Neural cell (in vitro differentiated cells): Measurements from ENCODE around the gene LCNL1.

Source experiments
- CTCF ChIP-seq: fragments of 450-650 bp; IDR thresholded peaks from 2 replicates; pipeline ENCODE4 v1.5.1; 2014; ENCODE audit warnings: antibody characterized with exemption, mild to moderate bottlenecking, moderate library complexity; ENCODE audit not compliant: poor library complexity, severe bottlenecking
- EZH2 ChIP-seq: fragments of 200-600, 300-800 bp; shearing (Covaris generic), sonication (generic); IDR thresholded peaks from 2 replicates; pipeline ENCODE4 v1.6.1; 2014; ENCODE audit warnings: antibody characterized with exemption, low read length, borderline replicate concordance, mild to moderate bottlenecking; ENCODE audit not compliant: insufficient read depth, poor library complexity, severe bottlenecking
- POLR2AphosphoS5 ChIP-seq: IDR thresholded peaks from 2 replicates; pipeline ENCODE4 v1.6.1; 2012
- RAD21 ChIP-seq: fragments of 450-650 bp; conservative IDR thresholded peaks from 2 replicates; pipeline ENCODE4 v1.6.1; 2014; ENCODE audit warnings: antibody characterized with exemption, mild to moderate bottlenecking, moderate library complexity
- REST ChIP-seq: IDR thresholded peaks from 2 replicates; pipeline ENCODE4 v1.6.1; 2012; ENCODE audit warnings: borderline replicate concordance

DNA sequence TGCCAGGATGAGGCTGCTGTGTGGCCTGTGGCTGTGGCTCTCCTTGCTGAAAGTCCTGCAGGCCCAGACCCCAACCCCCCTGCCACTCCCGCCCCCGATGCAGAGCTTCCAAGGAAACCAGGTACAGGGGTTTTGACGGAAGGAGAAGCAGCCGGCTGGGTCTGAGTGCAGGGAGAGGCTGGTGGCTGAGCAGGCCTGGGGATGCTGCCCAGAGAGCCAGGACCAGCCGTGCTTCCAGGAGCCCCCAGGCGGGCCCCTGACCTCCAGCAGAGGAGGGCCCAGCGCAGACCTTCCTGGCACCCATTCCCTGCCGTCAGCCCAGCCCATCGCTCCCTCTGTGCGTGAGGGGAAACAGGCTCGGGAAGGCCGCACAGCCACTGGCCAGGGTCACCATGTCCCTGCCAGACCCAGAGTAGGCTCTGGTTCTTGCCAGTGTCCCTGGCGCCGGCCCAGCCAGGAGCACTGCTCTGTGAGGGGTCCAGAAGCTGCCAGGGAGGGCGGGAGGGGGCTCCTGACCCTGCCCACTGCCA, 30.4 kb upstream of the LCNL1 start:
- no peak for TF ChIP-seq CTCF
- TF ChIP-seq POLR2AphosphoS5, result no peak
- TF ChIP-seq RAD21, result no peak
- TF ChIP-seq EZH2, result no peak
- no peak for TF ChIP-seq REST
